Activated B cell treated with CpG ODN at 0.5 μM for 24 hours (primary cell): Measurements from ENCODE around the gene NEGR1. TPM values are rescaled to one million over a fixed set of nuclear protein-coding genes. Genes with fewer than 3 reads are reported as not detected.

Experiments used
- ATAC-seq: fragments of 200-7000 bp; cut with Tn5 transposase; one replicate; pipeline ENCODE4 v1.10.0; 2021; ENCODE audit warnings: low read depth, mild to moderate bottlenecking, moderate library complexity
- CTCF ChIA-PET: fragments of 350-600 bp; sonication (Branson Sonifier 250); formaldehyde crosslinking; loops from one replicate; lab custom pipeline; 2021; ENCODE audit warnings: antibody characterized with exemption; lab: Charles Lee
- POLR2A ChIA-PET: fragments of 350-600 bp; sonication (Branson Sonifier 250); formaldehyde crosslinking; loops from one replicate; lab custom pipeline; 2021; ENCODE audit warnings: antibody characterized with exemption; lab: Charles Lee
- DNase-seq: peaks from one replicate; pipeline ENCODE4 v3.0.0; 2022
- H3K27ac Mint-ChIP-seq: one replicate; pipeline ENCODE4 v1.8.0; 2020; ENCODE audit warnings: mixed read lengths
- H3K27me3 Mint-ChIP-seq: one replicate; pipeline ENCODE4 v1.8.0; 2021; ENCODE audit warnings: mixed read lengths
- H3K36me3 Mint-ChIP-seq: one replicate; pipeline ENCODE4 v1.8.0; 2021; ENCODE audit warnings: low read depth, mixed read lengths
- H3K4me1 Mint-ChIP-seq: one replicate; pipeline ENCODE4 v1.8.0; 2021; ENCODE audit warnings: mixed read lengths
- H3K4me3 Mint-ChIP-seq: one replicate; pipeline ENCODE4 v1.8.0; 2020; ENCODE audit warnings: mild to moderate bottlenecking, mixed read lengths
- H3K9me3 Mint-ChIP-seq: one replicate; pipeline ENCODE4 v1.8.0; 2020; ENCODE audit warnings: mixed read lengths
- CTCF ChIP-seq: fragments of 200-600 bp; IDR thresholded peaks from one replicate; pipeline ENCODE4 v1.8.0; 2022; ENCODE audit warnings: antibody characterized with exemption, mild to moderate bottlenecking
- intact Hi-C: fragments of 100-400 bp; cut with micrococcal nuclease; formaldehyde crosslinking; loops from one replicate; pipeline ENCODE4 v1.15.1; 2024
- total RNA-seq: library from RNA; stranded (reverse); gene quantifications from 2 replicates; pipeline ENCODE4 v1.2.3, GENCODE V29; 2022

NEGR1 gene
- total RNA-seq, 1 donor from 2014 or later: not detected

- intact Hi-C loops: no loop called here
- Mint-ChIP-seq H3K36me3 (no peaks in the 10 kb centered on the region), H3K27ac (no peak overlapping the region), H3K9me3 (no peaks in the 10 kb centered on the region), H3K4me3 (no peak overlapping the region), H3K4me1 (no peaks in the 10 kb centered on the region), H3K27me3 (no peaks in the 10 kb centered on the region)
- ATAC-seq: no peak
- ChIA-PET POLR2A (no interaction called here), CTCF (no interaction called here)
- no peak for DNase-seq
- TF ChIP-seq CTCF: no peak
Observed at GRCh38 chr1:72060466-72061245, 221.7 kb downstream of the NEGR1 start.

GRCh38 chr1:72056516-72056915, 225.8 kb downstream of the NEGR1 start:
- no peaks in the 10 kb centered on the region for H3K9me3 Mint-ChIP-seq
- no peaks in the 10 kb centered on the region for H3K27me3 Mint-ChIP-seq
- ATAC-seq (no peak), DNase-seq (no peak)
- H3K4me1 Mint-ChIP-seq: no peaks in the 10 kb centered on the region
- intact Hi-C loops: loop anchor here (10.0 kb wide), 1 partner anchor 228 kb away; the partner anchor contains the start of gene NEGR1
- H3K36me3 Mint-ChIP-seq: no peaks in the 10 kb centered on the region
- ChIA-PET CTCF (no interaction called here), POLR2A (no interaction called here)
- no peak overlapping the region for H3K27ac Mint-ChIP-seq
- no peak overlapping the region for H3K4me3 Mint-ChIP-seq
- TF ChIP-seq CTCF: no peak

GRCh38 chr1:72051538-72051937, 230.8 kb downstream of the NEGR1 start:
- Mint-ChIP-seq H3K27ac (no peak overlapping the region), H3K4me3 (no peak overlapping the region), H3K9me3 (no peaks in the 10 kb centered on the region), H3K36me3 (no peaks in the 10 kb centered on the region), H3K4me1 (no peaks in the 10 kb centered on the region), H3K27me3 (no peaks in the 10 kb centered on the region)
- intact Hi-C loops: loop anchor here (10.0 kb wide), 1 partner anchor 233 kb away; the partner anchor contains the start of gene NEGR1
- no peak for ATAC-seq
- no peak for TF ChIP-seq CTCF
- ChIA-PET POLR2A (no interaction called here), CTCF (no interaction called here)
- no peak for DNase-seq

- ChIA-PET POLR2A (no interaction called here), CTCF (no interaction called here)
- no peak for ATAC-seq
- H3K27ac Mint-ChIP-seq: no peak overlapping the region
- intact Hi-C loops: loop anchor here (10.0 kb wide), 1 partner anchor 234 kb away; the partner anchor contains the start of gene NEGR1
- TF ChIP-seq CTCF: no peak
- DNase-seq: no peak
- no peaks in the 10 kb centered on the region for H3K27me3 Mint-ChIP-seq
- no peaks in the 10 kb centered on the region for H3K4me1 Mint-ChIP-seq
- no peak overlapping the region for H3K4me3 Mint-ChIP-seq
- no peaks in the 10 kb centered on the region for H3K9me3 Mint-ChIP-seq
- no peaks in the 10 kb centered on the region for H3K36me3 Mint-ChIP-seq
Observed at GRCh38 chr1:72050551-72050950, 231.8 kb downstream of the NEGR1 start.

- H3K27me3 Mint-ChIP-seq: no peaks in the 10 kb centered on the region
- no peak for DNase-seq
- H3K27ac Mint-ChIP-seq: no peak overlapping the region
- TF ChIP-seq CTCF: no peak
- H3K36me3 Mint-ChIP-seq: no peaks in the 10 kb centered on the region
- ChIA-PET POLR2A (no interaction called here), CTCF (interaction anchor here (1.2 kb wide), 1 partner anchor 10 kb away, joined by 3 read pairs; no protein-coding TSS in a partner anchor)
- no peaks in the 10 kb centered on the region for H3K4me1 Mint-ChIP-seq
- H3K4me3 Mint-ChIP-seq: no peak overlapping the region
- no peak for ATAC-seq
- H3K9me3 Mint-ChIP-seq: no peaks in the 10 kb centered on the region
- intact Hi-C loops: loop anchor here (2.0 to 5.0 kb wide), 2 partner anchors 449 to 946 kb away; no protein-coding TSS in a partner anchor
Observed at GRCh38 chr1:72037745-72038343, 244.5 kb downstream of the NEGR1 start.
